ENCODE data around the gene SMCP. TPM values are rescaled to one million over a fixed set of nuclear protein-coding genes. Genes with fewer than 3 reads are reported as not detected.

The SMCP gene
- total RNA-seq, 1 donor from 2014 or later, result not detected

GRCh38 chr1:152899027-152899426 is 20.9 kb downstream of the SMCP start:
- no peak for DNase-seq (ENCODE audit: extremely low spot score in 2 of 2)
- peak overlapping the region; percentile 6 for H3K27ac ChIP-seq
- intact Hi-C loops (cut with DNase I), result no loop called here

DNA sequence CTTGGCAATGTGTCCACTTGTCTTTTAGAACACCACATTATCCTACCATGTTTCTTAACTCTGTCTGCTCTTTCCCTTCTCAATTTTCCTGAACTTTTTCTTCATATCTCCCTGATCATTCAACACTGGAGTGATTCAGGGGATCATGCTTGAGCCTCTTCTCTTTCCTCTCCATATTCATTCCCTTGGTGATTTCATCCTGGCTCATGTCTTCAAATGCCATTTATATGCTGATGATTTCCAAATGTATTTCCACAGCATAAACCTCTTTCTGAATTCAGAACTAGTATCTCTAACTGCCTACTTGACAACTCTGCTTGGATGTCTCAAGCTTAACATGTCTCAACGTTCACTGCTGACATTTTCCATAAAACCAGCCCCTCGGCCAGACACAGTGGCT is 21.8 kb downstream of the SMCP start:
- Histone ChIP-seq H3K36me3 (no peaks in the 10 kb centered on the region), H3K9me3 (no peaks in the 10 kb centered on the region), H3K4me3 (no peak overlapping the region), H3K4me1 (peaks cover 3% of the 10 kb centered on the region), H3K27ac (no peak overlapping the region), H3K27me3 (no peaks in the 10 kb centered on the region)
- intact Hi-C loops (cut with DNase I), result no loop called here
- TF ChIP-seq POLR2AphosphoS5 (IDR thresholded peaks at IDR 0.05; ENCODE audit: insufficient read depth in 1 of 2, low read depth in 1 of 2) (no peak), POLR2A (IDR thresholded peaks at IDR 0.05) (no peak)
- TF ChIP-seq, protein P1, sequence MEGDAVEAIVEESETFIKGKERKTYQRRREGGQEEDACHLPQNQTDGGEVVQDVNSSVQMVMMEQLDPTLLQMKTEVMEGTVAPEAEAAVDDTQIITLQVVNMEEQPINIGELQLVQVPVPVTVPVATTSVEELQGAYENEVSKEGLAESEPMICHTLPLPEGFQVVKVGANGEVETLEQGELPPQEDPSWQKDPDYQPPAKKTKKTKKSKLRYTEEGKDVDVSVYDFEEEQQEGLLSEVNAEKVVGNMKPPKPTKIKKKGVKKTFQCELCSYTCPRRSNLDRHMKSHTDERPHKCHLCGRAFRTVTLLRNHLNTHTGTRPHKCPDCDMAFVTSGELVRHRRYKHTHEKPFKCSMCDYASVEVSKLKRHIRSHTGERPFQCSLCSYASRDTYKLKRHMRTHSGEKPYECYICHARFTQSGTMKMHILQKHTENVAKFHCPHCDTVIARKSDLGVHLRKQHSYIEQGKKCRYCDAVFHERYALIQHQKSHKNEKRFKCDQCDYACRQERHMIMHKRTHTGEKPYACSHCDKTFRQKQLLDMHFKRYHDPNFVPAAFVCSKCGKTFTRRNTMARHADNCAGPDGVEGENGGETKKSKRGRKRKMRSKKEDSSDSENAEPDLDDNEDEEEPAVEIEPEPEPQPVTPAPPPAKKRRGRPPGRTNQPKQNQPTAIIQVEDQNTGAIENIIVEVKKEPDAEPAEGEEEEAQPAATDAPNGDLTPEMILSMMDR (IDR thresholded peaks at IDR 0.05), result no peak
- no peak for DNase-seq (ENCODE audit: extremely low spot score in 2 of 2)

More at GRCh38 chr1:152899027-152899426, 20.9 kb downstream of the SMCP start:
- Histone ChIP-seq H3K4me3 (no peak overlapping the region), H3K9me3 (no peaks in the 10 kb centered on the region), H3K4me1 (no peaks in the 10 kb centered on the region), H3K36me3 (no peaks in the 10 kb centered on the region), H3K27me3 (no peaks in the 10 kb centered on the region)
- TF ChIP-seq POLR2A (IDR thresholded peaks at IDR 0.05), result no peak
- no peak for TF ChIP-seq POLR2AphosphoS5 (IDR thresholded peaks at IDR 0.05; ENCODE audit: insufficient read depth in 1 of 2, low read depth in 1 of 2)
- TF ChIP-seq, protein P1 (IDR thresholded peaks at IDR 0.05), result no peak

GRCh38 chr1:152901631-152902030 is 23.5 kb downstream of the SMCP start:
- no peak for TF ChIP-seq POLR2A (IDR thresholded peaks at IDR 0.05)
- no peak for TF ChIP-seq POLR2AphosphoS5 (IDR thresholded peaks at IDR 0.05; ENCODE audit: insufficient read depth in 1 of 2, low read depth in 1 of 2)
- TF ChIP-seq, protein P1 (IDR thresholded peaks at IDR 0.05), result no peak
- no peaks in the 10 kb centered on the region for H3K9me3 ChIP-seq
- intact Hi-C loops (cut with DNase I), result no loop called here
- H3K4me3 ChIP-seq, result no peak overlapping the region
- H3K27me3 ChIP-seq, result no peaks in the 10 kb centered on the region
- peaks cover 12% of the 10 kb centered on the region for H3K4me1 ChIP-seq
- no peaks in the 10 kb centered on the region for H3K36me3 ChIP-seq
- no peak overlapping the region for H3K27ac ChIP-seq
- no peak for DNase-seq (ENCODE audit: extremely low spot score in 2 of 2)

GRCh38 chr1:152902636-152903035 is 24.5 kb downstream of the SMCP start:
- TF ChIP-seq POLR2AphosphoS5 (IDR thresholded peaks at IDR 0.05; ENCODE audit: insufficient read depth in 1 of 2, low read depth in 1 of 2), result no peak
- TF ChIP-seq, protein P1 (IDR thresholded peaks at IDR 0.05), result no peak
- TF ChIP-seq POLR2A (IDR thresholded peaks at IDR 0.05), result no peak
- DNase-seq (ENCODE audit: extremely low spot score in 2 of 2), result no peak
- intact Hi-C loops (cut with DNase I), result no loop called here
- Histone ChIP-seq H3K4me3 (no peak overlapping the region), H3K9me3 (no peaks in the 10 kb centered on the region), H3K27ac (no peak overlapping the region), H3K36me3 (no peaks in the 10 kb centered on the region), H3K4me1 (peaks cover 16% of the 10 kb centered on the region), H3K27me3 (no peaks in the 10 kb centered on the region)

DNA sequence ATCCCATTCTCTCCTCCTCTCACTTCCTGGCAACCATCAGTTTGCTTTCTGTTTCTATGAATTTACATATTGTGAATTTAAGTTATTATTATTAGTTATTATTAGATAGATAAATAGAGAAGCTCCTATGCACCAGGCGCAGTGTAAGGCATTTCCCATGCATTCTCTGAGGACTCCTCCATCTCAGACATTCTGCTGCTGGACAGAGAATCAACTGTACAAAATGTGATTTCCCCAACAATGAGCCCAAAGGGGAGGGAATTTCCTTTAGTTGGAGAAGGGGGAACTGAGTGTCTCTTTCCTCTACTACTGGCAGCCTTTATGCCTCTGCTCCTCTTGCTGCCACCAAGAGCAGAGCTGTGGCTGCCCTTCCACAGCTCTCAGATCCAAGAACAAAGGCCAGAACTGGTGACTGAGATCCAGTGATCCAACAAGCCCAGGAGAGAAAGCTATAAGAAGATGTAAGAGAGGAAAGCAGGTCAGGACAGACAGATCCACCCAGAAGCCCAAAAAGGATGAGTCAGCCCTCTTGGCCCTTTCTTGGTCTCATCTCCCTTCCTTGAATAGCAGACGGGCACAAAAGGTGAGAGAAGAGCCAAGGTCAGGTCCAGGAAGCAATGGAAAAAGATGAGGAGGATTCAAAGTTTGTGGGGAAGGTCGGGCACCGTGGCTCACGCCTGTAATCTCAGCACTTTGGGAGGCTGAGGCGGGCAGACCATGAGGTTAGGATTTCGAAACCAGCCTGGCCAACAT is 26.7 kb downstream of the SMCP start:
- Histone ChIP-seq H3K27me3 (no peaks in the 10 kb centered on the region), H3K4me1 (peaks cover 20% of the 10 kb centered on the region), H3K27ac (peak overlapping the region; percentile 58), H3K36me3 (no peaks in the 10 kb centered on the region), H3K4me3 (no peak overlapping the region), H3K9me3 (no peaks in the 10 kb centered on the region)
- intact Hi-C loops (cut with DNase I), result no loop called here
- no peak for DNase-seq (ENCODE audit: extremely low spot score in 2 of 2)
- peak in 1 of 2 donors; percentile 10 for TF ChIP-seq POLR2AphosphoS5 (IDR thresholded peaks at IDR 0.05; ENCODE audit: insufficient read depth in 1 of 2, low read depth in 1 of 2)
- TF ChIP-seq POLR2A (IDR thresholded peaks at IDR 0.05), result no peak
- TF ChIP-seq, protein P1 (IDR thresholded peaks at IDR 0.05), result no peak
